Renal pelvis (tissue), 12 donors: ENCODE data around the gene STX8. TPM values are rescaled to one million over a fixed set of nuclear protein-coding genes. Genes with fewer than 3 reads are reported as not detected.
"Not testable (repeated sequence)": the region's sequence is repeated elsewhere in the genome, so short reads cannot be mapped to it uniquely, and the experiment has no call there.

Source experiments
- DNase-seq: peaks from one replicate; pipeline ENCODE4 v3.0.0-alpha.2; 2013
- long read RNA-seq, 16 experiments: transcript quantifications; one replicate each; lab custom pipeline, GENCODE V29; 2026
- polyA plus RNA-seq, 3 donors: library from polyadenylated mRNA; unstranded; fragments of 120-200 nt; gene quantifications; one replicate each; pipeline ENCODE4 v1.2.1, GENCODE V29; 2013; ENCODE audit not compliant: insufficient read length in 3 of 3

Gene STX8
- 10 to 100 TPM; 53.9 to 66.2 (median 54.5) TPM for polyA plus RNA-seq
- long read RNA-seq, donor 1, transcript STX8-201 (8 exons, 1,246 nt) = major isoform, 25 of 33 reads
- long read RNA-seq, donor 1, partial matches to known transcripts = 6 of 33 reads
- long read RNA-seq, donor 1, other reads (novel, unspliced or antisense) = 0 of 33 reads
- long read RNA-seq, donor 2, transcript STX8-201 (8 exons, 1,246 nt) = major isoform, 34 of 44 reads
- long read RNA-seq, donor 2, partial matches to known transcripts = 9 of 44 reads
- long read RNA-seq, donor 2, other reads (novel, unspliced or antisense) = 0 of 44 reads
- long read RNA-seq, donor 3, transcript STX8-201 (8 exons, 1,246 nt) = major isoform, 24 of 29 reads
- long read RNA-seq, donor 3, partial matches to known transcripts = 5 of 29 reads
- long read RNA-seq, donor 3, other reads (novel, unspliced or antisense) = 0 of 29 reads
- long read RNA-seq, donor 4, transcript STX8-201 (8 exons, 1,246 nt) = major isoform, 33 of 42 reads
- long read RNA-seq, donor 4, partial matches to known transcripts = 7 of 42 reads
- long read RNA-seq, donor 4, other reads (novel, unspliced or antisense) = 0 of 42 reads
- long read RNA-seq, donor 5, transcript STX8-201 (8 exons, 1,246 nt) = major isoform, 15 of 22 reads
- long read RNA-seq, donor 5, partial matches to known transcripts = 5 of 22 reads
- long read RNA-seq, donor 5, other reads (novel, unspliced or antisense) = 0 of 22 reads
- long read RNA-seq, donor 6, transcript STX8-201 (8 exons, 1,246 nt) = major isoform, 23 of 26 reads
- long read RNA-seq, donor 6, partial matches to known transcripts = 0 of 26 reads
- long read RNA-seq, donor 6, other reads (novel, unspliced or antisense) = 0 of 26 reads
- long read RNA-seq, donor 7, transcript STX8-201 (8 exons, 1,246 nt) = major isoform, 17 of 33 reads
- long read RNA-seq, donor 7, partial matches to known transcripts = 15 of 33 reads
- long read RNA-seq, donor 7, other reads (novel, unspliced or antisense) = 0 of 33 reads
- long read RNA-seq, donor 8, transcript STX8-201 (8 exons, 1,246 nt) = major isoform, 15 of 30 reads
- long read RNA-seq, donor 8, transcript STX8-203 (2 exons, 372 nt) = minor isoform, 6 of 30 reads
- long read RNA-seq, donor 8, partial matches to known transcripts = 9 of 30 reads
- long read RNA-seq, donor 8, other reads (novel, unspliced or antisense) = 0 of 30 reads
- long read RNA-seq, donor 9, transcript STX8-201 (8 exons, 1,246 nt) = major isoform, 28 of 36 reads
- long read RNA-seq, donor 9, partial matches to known transcripts = 7 of 36 reads
- long read RNA-seq, donor 9, other reads (novel, unspliced or antisense) = 0 of 36 reads
- long read RNA-seq, donor 10, transcript STX8-201 (8 exons, 1,246 nt) = major isoform, 20 of 33 reads
- long read RNA-seq, donor 10, partial matches to known transcripts = 10 of 33 reads
- long read RNA-seq, donor 10, other reads (novel, unspliced or antisense) = 0 of 33 reads
- long read RNA-seq, donor 11, transcript STX8-201 (8 exons, 1,246 nt) = major isoform, 12 of 25 reads
- long read RNA-seq, donor 11, partial matches to known transcripts = 11 of 25 reads
- long read RNA-seq, donor 11, other reads (novel, unspliced or antisense) = 0 of 25 reads
- long read RNA-seq, donor 12, transcript STX8-201 (8 exons, 1,246 nt) = major isoform, 35 of 46 reads
- long read RNA-seq, donor 12, partial matches to known transcripts = 10 of 46 reads
- long read RNA-seq, donor 12, other reads (novel, unspliced or antisense) = 0 of 46 reads
- long read RNA-seq, donor 13, transcript STX8-201 (8 exons, 1,246 nt) = major isoform, 18 of 21 reads
- long read RNA-seq, donor 13, partial matches to known transcripts = 0 of 21 reads
- long read RNA-seq, donor 13, other reads (novel, unspliced or antisense) = 0 of 21 reads
- long read RNA-seq, donor 14 = 0 reads
- long read RNA-seq, donor 15 = 0 reads
- long read RNA-seq, donor 16, transcript STX8-201 (8 exons, 1,246 nt) = major isoform, 20 of 30 reads
- long read RNA-seq, donor 16, partial matches to known transcripts = 10 of 30 reads
- long read RNA-seq, donor 16, other reads (novel, unspliced or antisense) = 0 of 30 reads

GRCh38 chr17:9575381-9576101 lies at the start of gene STX8:
Gene STX8 (minus strand): TSS chr17:9575820. CDS start chr17:9575808, 12 bp downstream.
- DNase-seq = peak; percentile 89

GRCh38 chr17:9622961-9623360 lies 47.3 kb upstream of the STX8 start:
- DNase-seq = no peak

- no peak for DNase-seq
Observed at GRCh38 chr17:9615486-9615885, 39.9 kb upstream of the STX8 start.

- peak; percentile 74 for DNase-seq
Observed at GRCh38 chr17:9612006-9612405, 36.4 kb upstream of the STX8 start.

GRCh38 chr17:9611557-9611956 lies 35.9 kb upstream of the STX8 start:
- DNase-seq = no peak

GRCh38 chr17:9607058-9607457 lies 31.4 kb upstream of the STX8 start:
- DNase-seq = not testable (repeated sequence)

- DNase-seq = no peak
Observed at GRCh38 chr17:9606453-9606852, 30.8 kb upstream of the STX8 start.

GRCh38 chr17:9604583-9604982 lies 29.0 kb upstream of the STX8 start:
- DNase-seq = not testable (repeated sequence)

- DNase-seq = no peak
Observed at GRCh38 chr17:9598661-9599060, 23.0 kb upstream of the STX8 start.

- DNase-seq = not testable (repeated sequence)
Observed at GRCh38 chr17:9597638-9598037, 22.0 kb upstream of the STX8 start.

GRCh38 chr17:9594065-9594464 lies 18.4 kb upstream of the STX8 start:
- DNase-seq = no peak

GRCh38 chr17:9587969-9588656 lies 12.5 kb upstream of the STX8 start:
- no peak for DNase-seq

- no peak for DNase-seq
Observed at GRCh38 chr17:9577373-9577709, 1.7 kb upstream of the STX8 start.

- DNase-seq = peak; percentile 78
Observed at GRCh38 chr17:9576521-9577372, 1.1 kb upstream of the STX8 start, which contains the start of gene CFAP52. Gene CFAP52 (plus strand): TSS chr17:9576642. CDS start chr17:9576696, 54 bp downstream.

- no peak for DNase-seq
Observed at GRCh38 chr17:9571201-9571600, 4.4 kb downstream of the STX8 start.

GRCh38 chr17:9568957-9569588 lies 6.5 kb downstream of the STX8 start:
- no peak for DNase-seq

- DNase-seq = no peak
Observed at GRCh38 chr17:9568004-9568403, 7.6 kb downstream of the STX8 start.
